ENCODE measurements around the gene LMAN1.

LMAN1 gene, protein sequence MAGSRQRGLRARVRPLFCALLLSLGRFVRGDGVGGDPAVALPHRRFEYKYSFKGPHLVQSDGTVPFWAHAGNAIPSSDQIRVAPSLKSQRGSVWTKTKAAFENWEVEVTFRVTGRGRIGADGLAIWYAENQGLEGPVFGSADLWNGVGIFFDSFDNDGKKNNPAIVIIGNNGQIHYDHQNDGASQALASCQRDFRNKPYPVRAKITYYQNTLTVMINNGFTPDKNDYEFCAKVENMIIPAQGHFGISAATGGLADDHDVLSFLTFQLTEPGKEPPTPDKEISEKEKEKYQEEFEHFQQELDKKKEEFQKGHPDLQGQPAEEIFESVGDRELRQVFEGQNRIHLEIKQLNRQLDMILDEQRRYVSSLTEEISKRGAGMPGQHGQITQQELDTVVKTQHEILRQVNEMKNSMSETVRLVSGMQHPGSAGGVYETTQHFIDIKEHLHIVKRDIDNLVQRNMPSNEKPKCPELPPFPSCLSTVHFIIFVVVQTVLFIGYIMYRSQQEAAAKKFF

DNA sequence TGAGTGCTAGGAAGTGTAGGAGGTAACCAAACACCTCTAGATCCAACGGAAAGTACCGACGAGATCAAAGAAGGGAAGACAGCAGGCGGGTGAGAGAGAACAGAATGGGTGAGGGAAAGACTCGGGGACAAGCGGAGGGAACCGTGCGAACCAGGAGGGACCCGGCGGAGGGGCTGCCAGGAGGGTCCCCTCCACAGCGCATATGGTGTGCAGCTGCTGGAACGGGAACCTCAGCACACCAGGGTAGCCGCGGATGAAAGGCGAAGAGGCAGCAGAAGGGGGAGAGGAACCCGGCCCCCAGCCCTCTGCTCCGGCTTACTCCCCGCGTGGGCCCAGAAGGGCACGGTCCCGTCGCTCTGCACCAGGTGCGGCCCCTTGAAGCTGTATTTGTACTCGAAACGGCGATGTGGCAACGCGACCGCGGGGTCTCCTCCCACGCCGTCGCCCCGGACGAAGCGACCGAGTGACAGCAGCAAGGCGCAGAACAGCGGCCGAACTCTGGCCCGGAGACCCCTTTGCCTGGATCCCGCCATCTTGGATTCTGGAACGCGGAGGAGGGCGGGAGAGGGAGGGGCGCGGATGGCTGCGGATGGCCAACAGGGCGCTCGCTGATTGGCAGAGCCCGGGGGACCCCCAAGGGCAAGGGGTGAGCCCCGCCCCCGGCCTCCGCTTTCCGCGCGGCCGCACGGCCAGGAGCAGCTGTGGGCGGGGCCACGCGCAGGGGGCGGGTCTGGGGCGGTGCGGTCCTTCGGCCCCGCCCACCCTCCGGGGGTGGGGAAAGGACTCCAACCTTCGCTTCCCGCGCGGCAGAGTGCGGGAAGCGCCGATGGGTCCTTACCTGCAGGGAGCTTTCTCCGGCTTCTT is at the start of gene LMAN1:
TSS of gene LMAN1 (minus strand) at position 554 of the 864 bp plus-strand sequence. CDS start at position 533, 21 bp downstream.
- DNase-seq, result peak; percentile 93

DNA sequence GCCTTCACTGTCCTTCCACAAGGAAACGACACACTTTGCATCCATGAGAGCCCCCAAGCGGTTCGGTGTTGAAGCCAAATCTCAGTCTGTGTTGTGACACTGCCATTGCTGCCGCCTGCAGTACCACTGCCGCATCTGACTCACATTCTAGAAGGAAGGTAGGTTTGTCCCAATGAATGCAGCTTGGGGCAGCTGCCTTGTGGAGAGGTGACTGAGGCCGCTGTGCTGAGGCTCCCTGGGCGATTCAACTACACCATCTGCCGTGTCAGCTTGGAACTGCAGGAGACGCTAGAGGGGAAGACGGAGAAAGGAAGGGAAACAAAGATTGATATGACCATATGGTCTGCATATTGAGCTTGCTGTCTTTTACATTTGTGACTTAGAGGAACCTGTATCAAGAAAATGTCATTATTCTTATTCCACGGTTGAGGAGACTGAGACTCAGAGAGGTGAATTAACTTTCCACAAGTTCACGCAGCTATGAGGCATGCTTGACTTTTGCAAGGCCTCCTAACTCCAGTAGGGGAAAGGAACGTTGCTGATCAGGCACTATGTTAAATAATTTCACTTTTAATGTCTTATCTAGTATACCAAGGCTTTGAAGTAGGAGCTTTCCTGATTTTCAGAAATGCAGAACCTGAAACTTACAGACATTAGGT is 43.5 kb upstream of the LMAN1 start:
- DNase-seq, result peak; percentile 91

DNA sequence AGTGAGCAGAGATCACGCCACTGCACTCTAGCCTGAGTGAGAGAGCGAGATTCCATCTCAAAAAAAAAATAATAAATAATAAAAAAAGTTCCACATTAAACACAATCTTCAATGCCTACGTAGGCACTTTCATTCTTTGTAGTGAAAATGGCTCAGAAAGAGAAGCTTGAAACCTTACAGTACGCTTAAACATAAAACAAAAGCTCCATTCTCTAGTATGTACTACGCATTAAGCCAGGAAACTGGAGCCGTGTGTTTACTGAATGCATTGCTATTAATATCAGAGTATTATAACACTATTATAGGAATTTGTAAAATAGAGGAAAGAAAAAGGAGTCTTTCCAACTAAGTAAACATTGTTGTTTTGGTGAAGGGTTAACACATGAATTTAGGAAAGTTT is 41.3 kb upstream of the LMAN1 start:
- no peak for DNase-seq

DNA sequence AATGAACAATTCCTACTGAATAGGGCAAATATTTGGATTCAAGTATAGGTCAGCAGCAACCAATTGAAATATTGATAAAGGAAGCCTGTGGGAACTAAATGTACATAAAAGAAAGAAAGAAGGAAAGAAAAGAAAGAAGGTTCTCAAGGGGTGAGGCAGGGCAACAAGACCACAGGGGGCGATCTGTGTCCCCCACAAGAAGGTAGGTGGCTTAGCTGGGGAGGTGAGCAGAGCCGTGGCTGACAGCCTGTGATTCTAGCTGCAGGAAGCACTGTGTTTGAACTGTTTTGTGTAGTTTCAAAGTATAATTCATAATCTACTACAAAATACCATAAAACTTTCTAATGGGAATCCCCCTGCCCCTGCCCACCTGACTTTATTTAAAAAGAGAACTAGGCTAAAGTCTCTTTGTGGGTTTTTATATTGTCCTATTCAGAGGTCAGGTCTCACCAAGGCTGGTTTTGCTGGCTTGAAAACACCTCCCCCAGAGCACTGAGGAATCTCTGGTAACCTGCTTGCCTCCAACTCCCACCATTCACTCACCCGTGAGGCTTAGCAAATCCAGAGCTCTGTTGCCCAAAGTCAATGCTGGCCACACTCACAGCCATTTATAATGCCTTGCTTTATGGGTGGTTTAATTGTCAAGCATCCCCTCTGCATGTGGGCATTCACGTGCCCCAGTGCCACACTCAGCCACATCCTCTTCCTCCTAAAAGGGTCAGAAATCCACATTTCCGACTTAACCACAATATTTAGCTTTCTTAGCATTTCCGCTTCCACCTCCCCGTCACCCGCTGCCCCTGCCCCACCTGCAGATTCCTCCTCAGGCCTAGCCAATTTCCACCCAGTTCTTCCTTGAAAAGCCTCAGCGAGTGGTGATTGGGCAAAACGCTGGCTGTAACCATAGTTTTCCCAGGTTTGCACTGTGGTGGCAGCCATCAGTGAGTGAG is 36.4 kb upstream of the LMAN1 start:
- DNase-seq, result no peak

DNA sequence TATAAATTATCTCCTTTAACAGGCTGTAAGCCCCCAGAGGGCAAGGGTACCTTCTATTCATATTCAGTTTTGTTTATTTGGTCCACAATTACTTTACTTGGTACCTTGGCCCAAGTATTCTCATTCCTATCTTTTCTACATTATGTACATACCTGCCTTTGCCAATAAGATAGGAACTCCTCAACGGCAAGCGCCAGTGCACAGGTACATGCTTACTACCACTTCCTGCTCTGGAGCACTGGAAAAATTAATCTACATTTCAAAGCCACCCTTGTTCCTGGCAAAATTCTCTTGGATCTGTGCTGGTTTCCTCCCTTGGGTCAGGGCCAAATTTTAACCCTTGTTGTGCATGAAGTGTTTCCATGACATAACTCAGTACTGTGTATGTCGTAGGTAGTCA is 34.3 kb upstream of the LMAN1 start:
- DNase-seq, result no peak

DNA sequence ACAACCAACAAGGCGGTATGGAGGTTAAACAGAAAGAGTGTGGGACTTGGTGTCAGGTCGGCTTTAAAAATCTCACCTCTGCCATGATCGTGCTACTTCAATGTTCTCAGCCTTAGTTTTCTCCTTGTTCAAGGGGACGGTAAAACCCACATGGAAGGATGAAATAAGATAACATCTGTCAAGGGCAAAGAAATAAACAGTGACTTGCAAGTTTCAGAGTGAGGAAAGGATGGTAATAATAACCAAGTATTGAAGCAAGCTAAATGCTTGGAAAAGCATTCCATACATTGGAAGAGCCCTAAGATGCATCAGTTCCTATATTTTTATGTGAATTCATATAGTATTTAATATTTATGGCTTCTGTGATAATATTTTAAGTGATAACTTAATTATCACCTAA is 29.8 kb upstream of the LMAN1 start:
- no peak for DNase-seq

DNA sequence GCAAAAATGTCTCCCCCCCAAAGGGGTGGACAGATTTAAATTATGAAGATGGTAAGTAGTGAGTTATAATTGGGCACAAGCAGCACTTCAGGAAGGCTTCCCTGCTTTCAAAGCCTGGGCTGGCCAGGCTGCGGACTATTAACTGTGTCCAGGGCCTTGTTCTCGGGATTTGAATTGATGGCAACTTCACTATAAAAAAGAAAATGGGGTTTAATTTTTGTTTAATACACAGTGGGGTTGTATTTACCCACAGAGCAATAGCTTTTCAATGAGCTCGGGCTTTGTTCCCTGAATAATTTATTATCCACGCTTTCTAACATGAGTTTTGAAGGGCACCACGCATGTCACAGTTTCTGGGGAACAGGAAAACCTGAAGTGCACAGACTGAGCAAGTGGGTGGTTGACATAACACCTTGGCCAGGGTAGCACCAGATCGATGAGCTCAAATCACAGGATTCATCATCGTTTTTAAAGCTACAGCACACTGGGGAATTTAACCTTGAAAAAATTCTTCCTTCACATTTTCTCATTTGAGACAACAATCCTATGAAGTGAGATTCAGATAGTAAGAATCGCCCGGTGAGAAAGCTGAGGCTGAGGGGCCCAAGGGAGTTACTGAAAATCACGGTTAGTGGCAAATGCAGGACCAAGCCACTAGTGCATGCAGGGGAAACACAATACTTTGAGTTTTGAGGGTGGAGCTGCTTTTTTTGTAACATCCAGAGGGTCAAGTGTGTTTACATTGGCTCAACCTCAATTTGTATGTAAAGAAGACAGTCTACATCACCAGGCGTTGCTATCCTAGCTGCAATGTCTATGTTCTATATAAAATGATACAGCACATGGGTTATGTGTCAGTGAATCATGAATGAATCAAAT is 28.9 kb upstream of the LMAN1 start:
- no peak for DNase-seq

DNA sequence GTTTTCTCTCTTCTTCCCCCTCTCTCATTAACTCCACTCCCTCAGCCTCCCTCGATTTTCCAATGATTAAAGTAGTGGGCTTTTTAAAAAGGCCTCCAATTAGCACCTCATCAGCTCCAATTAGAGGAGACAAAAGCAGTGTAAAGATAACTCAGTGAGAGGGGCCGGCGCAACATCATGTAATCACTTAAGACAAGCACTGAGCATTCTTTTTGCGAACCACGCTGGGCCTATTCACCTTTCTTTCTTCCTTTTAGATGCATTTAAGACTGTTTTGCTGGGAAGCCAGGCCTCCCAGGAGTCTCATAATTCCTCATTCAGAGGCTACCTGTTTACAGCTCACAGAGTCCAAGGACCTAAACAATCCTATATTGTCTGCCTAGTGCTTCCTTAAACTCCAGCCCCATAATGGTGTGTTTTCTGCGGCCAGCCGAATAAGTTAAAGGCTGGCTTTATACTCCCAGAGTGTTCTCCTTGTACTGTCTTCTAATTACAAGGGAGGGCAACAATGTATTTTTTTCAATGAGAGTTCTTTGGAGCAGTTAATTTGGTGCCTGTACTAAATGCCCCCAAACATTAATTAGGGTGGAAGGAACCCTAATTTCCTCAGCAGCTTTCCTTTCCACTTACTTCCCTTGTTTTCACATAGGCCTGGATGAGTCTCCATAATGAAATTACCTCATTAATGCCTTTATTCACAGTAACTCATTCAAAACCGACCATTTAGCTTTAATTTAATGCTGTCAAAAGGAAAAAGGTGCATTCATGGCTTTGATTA is 28.0 kb upstream of the LMAN1 start:
- DNase-seq, result no peak

DNA sequence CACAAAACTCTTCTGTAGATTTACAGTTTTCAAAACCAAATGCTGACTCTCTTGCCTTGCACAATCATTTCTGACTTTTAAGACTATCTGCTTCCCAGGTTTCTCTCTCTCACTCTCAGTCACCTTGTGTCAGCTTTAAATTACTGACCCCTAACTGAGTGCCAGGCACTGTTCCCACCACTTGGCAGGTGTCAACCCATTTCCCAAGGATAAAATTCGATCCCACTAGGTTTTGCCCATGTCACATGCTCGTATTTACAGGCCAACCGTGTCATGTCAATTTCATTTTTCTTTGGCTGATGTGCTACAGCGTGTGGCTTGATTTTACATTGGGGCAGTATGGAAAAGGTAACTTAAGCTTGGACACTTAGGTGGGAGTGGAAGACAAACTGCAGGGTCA is 26.1 kb upstream of the LMAN1 start:
- DNase-seq, result no peak

DNA sequence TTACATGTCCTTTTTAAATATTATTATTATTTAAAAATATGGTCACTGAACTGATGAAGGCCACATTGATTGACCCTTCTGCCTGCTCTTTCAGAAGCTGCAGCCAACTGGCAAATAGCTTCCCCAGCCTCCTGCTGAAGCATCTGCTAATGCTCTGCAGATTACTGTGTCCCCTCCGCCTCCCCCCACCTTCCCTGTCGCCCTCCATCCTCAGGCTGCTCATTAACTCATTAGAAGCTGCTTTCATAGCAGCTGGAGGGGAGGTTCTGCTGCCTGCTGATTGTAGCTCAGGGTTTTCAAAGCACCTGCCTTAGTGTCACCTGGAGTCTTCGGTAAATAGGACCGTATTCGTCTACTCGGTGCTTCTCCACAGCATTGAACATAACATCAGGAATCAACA is 24.8 kb upstream of the LMAN1 start:
- peak; percentile 79 for DNase-seq

DNA sequence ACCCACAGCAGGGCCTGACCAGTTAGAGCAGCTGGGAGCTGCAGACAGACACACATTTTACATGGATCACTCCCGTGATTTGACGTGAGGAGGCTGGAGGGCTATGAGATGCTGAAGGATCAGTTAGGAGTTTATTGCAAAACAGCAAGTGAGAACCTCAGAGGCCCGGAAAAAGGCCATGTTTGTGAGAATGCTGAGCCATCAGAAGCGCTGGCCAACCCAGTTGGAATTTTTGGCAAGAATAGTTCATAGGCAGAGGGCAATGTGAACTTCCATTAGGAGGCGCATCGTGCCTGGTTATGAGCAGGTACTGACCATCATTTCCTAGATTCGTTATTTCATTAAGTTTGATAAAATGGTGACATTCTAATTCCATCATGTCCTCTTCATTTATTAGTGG is 23.3 kb upstream of the LMAN1 start:
- no peak for DNase-seq

DNA sequence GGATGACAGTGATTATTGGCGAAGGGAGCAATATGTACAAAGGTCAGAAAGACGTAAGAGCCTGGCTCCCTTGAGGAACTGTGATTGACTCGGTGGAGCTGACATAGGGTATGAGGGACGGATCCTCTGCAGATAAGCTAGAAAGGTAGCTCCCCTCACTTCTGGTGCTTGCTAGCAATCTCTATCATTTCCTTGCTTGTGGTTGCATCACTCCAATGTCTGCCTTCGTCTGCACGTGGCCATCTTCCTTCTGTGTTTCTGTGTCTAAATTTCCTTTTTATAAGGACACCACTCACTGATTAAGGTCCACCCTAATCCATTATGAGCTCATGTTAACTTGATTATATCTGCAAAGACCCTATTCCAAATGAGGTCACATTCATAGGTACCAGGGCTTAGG is 22.9 kb upstream of the LMAN1 start:
- no peak for DNase-seq

DNA sequence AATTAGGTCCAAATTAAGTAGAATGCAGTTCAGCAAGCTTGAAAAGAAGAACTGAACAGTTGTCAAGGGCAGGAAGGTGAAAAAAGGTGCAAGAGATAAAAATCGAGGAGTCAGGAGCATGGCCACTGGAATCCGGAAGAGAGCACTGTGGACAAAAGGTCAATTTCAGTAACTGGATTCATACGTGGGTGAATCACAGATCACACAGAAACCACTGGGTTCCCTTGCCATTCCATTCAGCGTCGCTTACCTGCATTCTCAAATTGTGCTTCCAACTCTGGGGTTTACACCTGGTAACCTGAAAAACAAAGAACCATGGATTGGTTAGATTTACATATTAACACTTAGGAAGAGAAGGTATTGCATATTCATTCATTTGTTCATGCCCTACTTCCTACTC is 21.6 kb upstream of the LMAN1 start:
- no peak for DNase-seq

DNA sequence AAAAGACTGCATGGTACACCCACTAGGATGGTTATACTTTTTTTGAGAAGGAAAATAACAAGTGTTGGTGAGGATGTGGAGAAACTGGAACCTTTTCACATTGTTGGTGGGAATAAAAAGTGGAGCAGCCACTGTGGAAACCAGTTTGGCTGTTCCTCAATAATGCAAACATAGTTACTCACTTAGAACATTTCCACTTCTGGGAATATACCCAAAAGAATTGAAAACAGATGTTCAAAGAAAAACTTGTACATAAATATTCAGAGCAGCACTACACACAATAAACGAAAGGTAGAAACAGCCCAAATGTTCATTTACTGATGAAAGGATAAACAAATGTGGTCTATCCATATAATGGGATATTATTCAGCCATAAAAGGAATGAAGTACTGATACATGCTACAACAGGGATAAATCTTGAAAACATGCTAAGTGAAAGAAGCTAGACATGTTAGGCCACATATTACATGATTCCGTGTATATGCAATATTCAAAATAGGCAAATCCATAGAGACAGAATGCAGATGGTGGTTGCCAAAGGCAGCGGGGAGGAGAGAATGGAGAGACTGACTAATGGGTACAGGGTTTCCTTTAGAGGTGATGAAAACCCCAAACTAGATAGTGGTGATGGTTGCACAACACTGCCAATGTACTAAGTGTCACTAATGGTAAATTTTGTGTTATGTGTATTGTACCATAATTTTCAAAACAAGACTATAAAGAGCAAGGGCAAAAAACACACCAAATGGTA is 20.9 kb upstream of the LMAN1 start:
- DNase-seq, result no peak

DNA sequence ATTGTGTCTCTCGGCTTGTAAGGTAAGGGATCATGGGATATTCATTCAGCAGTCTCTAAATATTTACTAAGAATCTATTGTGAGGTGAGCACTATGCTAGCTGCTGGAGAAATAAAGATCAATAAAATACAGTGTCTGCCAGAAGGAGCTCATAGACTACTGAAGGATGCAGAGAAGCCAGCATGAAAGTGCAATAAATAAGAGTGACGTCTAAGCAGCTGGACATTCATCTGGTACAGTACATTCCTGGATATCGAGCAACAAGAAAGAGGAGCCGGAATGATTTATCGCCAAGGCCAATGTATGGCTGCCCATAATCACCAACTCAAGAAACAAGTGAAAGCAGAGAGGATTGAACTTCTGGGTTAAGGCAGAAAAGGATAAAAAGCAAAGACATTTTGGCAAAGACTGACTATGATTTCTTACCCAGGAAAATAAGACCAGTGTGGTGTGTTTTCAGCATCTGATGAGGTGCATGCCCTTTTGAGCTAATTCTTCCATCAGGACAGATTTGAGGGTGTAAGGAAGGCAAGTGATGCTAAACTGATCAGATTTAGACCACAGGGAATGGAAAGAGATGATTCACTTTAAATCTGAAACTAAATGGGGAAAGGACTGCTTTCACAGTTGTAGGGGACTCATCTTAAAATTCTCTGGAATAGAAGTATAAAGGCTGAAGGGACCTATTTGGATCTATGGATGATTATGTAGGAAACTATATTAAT is 18.7 kb upstream of the LMAN1 start:
- no peak for DNase-seq

DNA sequence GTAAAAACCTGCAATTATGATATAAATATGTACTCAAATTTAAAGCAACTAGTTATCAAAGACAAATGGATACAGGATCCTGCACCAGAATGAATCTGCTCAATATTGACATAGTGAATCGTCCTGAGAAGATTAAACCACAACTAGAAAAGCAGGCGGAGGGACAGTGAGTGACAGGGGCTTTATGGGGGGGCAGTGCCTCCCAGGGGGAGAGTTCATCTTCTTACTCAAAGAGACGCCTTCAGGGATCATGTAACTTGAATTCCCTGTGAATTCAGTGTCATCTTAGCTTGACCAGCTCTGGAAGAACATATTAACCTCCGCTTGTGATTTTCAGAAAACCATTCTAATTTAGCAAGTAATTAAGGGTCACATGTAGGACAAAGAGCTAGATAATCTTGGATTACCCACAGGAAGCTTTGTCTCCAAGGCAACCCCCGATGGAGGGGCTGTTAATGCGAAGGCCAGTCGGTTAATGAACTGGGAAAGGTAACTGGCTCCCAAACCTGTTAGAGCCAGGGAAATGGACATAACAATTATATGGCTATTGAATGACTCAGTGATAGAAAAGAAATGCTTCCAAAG is 17.4 kb upstream of the LMAN1 start:
- no peak for DNase-seq

DNA sequence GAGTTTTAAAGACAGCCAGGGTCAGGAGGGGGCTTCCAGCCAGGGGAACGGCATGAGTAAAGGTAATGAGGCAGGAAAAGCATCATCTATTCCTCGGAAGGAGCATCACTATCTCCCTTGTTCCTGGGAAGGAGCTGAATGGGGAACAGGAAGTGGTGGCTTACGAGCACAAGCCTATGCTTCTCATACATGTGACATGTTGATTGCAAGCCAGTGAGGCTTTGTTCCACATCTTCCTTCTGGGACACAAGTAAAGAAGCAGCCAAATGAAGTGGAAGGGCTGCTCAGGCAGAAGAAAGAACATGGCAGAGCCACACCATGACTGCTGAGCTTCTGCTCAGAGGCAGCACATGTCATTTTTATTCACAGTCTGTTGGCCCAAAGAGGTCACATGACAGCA is 15.1 kb upstream of the LMAN1 start:
- no peak for DNase-seq

DNA sequence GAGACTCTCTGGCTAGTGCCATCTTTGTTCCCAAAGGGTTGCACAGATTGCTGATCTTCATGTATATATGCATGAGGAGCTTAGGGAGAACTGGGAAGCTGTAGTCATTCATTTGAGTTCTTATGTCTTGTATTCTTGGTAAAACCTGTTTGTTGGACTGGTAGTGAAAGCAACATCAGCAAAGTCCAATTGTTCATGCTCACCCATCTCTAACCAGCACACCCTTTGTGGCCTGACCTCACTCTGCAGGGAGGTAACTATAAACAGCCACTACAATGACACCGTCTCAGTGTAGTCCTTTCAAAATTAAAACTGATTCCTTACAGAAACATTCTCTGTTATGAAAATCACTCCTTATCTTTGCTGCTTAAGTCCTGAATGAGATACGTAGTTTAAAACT is 13.9 kb upstream of the LMAN1 start:
- no peak for DNase-seq

DNA sequence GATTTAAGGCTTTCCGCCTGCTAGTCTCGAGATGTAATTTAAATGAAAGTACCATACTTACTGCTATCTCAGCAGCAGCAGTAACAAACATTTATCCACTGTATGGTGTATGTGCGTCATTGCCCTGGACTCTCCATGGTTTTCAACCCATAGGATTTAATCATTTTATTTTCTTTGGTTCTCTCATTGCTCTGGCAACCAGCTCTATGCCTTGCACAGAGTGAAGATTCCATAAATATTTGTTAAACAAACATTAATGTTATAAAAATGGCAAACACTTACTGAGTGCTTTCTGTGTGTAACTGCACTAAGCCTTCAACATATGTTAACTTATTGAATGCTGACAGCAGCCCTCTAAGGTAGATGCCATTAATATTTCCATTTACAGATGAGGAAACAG is 1.3 kb upstream of the LMAN1 start:
- DNase-seq, result no peak
